Gastroesophageal sphincter (tissue), 3 donors: ENCODE results near the gene NT5M.

Experiments
- EP300 ChIP-seq: sonication (generic); formaldehyde crosslinking; IDR thresholded peaks from one replicate; pipeline ENCODE4 v1.6.1; 2017; ENCODE audit warnings: antibody characterized with exemption, mild to moderate bottlenecking
- POLR2A ChIP-seq, 2 donors: fragments of 450-650 bp; IDR thresholded peaks; one replicate each; pipeline ENCODE4 v1.6.1; 2017; ENCODE audit warnings: antibody characterized with exemption in 2 of 2, mild to moderate bottlenecking in 2 of 2, moderate library complexity in 1 of 2
- POLR2AphosphoS5 ChIP-seq: sonication (generic); formaldehyde crosslinking; IDR thresholded peaks from one replicate; pipeline ENCODE4 v1.6.1; 2017; ENCODE audit warnings: antibody characterized with exemption
- TF ChIP-seq, protein P1 (sequence below), 4 experiments: fragments of 200-600 bp in 2 of 4; fragments of 450-650 bp in 2 of 4; sonication (generic) in 1 of 4; IDR thresholded peaks; one replicate each; pipeline ENCODE4 v1.5.1; 2017 to 2019; ENCODE audit warnings: antibody characterized with exemption in 4 of 4, mild to moderate bottlenecking in 2 of 4, moderate library complexity in 2 of 4

DNA sequence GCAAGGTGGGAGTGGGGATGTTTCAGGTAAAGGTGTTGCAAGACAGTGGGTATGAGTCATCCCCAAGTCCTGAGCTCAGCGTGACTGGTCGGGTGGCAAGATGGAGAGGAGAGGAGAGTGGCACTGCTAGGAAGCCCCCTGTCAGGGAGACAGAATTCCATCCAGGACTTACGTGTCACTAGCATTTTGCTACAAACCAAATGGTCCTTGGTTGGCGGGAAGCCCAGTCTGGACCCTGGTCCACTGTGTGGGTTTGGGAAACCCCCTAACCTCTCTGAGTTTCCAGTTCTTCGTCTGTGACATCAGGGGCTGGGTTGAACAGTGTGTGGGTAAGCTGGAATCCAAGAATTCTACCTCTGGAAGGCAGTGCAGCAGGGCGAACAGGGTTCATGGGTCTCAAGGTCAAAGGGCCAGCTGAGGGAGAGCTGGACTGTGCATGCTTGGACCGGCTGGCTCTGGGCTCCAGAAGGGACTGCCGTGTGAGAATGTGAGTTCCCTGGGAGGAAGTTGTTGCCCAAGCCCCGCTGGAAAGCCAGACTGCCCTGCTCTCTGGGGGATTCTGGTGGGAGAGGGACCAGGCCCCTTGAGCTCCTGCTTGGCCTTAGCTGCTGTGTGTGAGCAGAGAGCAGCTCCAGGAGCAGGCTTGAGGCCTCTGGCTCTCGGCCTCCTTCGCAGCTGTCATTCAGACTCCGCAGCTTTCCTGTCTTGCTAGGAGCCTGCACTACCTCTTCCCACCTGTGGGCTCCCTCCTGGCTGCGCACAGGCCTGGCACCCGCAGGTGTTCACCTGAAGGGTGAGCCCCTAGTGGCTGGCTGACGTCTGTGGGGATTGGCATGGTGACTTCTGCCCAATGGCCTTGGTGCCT, 84.6 kb downstream of the NT5M start:
- TF ChIP-seq, protein P1, sequence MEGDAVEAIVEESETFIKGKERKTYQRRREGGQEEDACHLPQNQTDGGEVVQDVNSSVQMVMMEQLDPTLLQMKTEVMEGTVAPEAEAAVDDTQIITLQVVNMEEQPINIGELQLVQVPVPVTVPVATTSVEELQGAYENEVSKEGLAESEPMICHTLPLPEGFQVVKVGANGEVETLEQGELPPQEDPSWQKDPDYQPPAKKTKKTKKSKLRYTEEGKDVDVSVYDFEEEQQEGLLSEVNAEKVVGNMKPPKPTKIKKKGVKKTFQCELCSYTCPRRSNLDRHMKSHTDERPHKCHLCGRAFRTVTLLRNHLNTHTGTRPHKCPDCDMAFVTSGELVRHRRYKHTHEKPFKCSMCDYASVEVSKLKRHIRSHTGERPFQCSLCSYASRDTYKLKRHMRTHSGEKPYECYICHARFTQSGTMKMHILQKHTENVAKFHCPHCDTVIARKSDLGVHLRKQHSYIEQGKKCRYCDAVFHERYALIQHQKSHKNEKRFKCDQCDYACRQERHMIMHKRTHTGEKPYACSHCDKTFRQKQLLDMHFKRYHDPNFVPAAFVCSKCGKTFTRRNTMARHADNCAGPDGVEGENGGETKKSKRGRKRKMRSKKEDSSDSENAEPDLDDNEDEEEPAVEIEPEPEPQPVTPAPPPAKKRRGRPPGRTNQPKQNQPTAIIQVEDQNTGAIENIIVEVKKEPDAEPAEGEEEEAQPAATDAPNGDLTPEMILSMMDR (IDR thresholded peaks at IDR 0.05) = no peak
- TF ChIP-seq POLR2A (IDR thresholded peaks at IDR 0.05) (no peak), EP300 (no peak), POLR2AphosphoS5 (no peak)
